ENCODE data around the gene S1PR3.

DNA sequence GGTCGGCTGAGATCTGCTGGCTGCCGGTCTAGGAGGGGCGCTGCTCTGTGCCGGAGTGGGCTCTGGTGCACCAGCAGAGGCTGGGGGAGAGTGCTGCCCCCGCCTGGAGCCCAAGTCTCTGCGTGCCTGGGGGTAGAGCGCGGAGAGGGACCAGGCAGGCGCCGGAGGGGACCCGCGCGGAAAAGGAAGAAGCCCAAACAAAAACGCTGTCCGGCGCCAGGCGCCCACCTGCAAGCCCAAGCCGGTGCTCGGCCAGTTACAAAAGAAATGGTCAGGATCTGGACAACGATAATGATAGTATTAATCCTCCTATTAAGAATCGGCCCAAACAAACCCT is 571 bp upstream of the S1PR3 start:
- TF ChIP-seq, protein P1, sequence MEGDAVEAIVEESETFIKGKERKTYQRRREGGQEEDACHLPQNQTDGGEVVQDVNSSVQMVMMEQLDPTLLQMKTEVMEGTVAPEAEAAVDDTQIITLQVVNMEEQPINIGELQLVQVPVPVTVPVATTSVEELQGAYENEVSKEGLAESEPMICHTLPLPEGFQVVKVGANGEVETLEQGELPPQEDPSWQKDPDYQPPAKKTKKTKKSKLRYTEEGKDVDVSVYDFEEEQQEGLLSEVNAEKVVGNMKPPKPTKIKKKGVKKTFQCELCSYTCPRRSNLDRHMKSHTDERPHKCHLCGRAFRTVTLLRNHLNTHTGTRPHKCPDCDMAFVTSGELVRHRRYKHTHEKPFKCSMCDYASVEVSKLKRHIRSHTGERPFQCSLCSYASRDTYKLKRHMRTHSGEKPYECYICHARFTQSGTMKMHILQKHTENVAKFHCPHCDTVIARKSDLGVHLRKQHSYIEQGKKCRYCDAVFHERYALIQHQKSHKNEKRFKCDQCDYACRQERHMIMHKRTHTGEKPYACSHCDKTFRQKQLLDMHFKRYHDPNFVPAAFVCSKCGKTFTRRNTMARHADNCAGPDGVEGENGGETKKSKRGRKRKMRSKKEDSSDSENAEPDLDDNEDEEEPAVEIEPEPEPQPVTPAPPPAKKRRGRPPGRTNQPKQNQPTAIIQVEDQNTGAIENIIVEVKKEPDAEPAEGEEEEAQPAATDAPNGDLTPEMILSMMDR (conservative IDR thresholded peaks at IDR 0.05): no peak
- no peak for TF ChIP-seq EZH2 (IDR thresholded peaks at IDR 0.05; ENCODE audit: low read depth)

Data from PC-9 (cell line).